GM12878 (cell line): ENCODE results near the gene TMIGD2.

Source experiments
- BRCA1 ChIP-seq: IDR thresholded peaks from 2 replicates; pipeline ENCODE4 v1.6.1; 2011; ENCODE audit warnings: low read depth, low read length, improper control_type of control experiment
- CBFB ChIP-seq: IDR thresholded peaks from 2 replicates; pipeline ENCODE4 v1.6.1; 2016; ENCODE audit warnings: antibody characterized with exemption, low read depth
- CREB1 ChIP-seq: IDR thresholded peaks from 2 replicates; pipeline ENCODE4 v1.6.1; 2012; ENCODE audit warnings: low read depth, mild to moderate bottlenecking, inconsistent platforms
- EP300 ChIP-seq, 2 experiments: fragments of 150-350 bp in 1 of 2; IDR thresholded peaks; 2 replicates each; pipeline ENCODE4 v1.6.1; 2011 to 2012; ENCODE audit warnings: low read depth in 2 of 2, low read length in 2 of 2, borderline replicate concordance in 1 of 2, improper control_type of control experiment in 1 of 2, inconsistent platforms in 1 of 2; ENCODE audit not compliant: control insufficient read depth in 1 of 2
- SIX5 ChIP-seq: IDR thresholded peaks from 2 replicates; pipeline ENCODE4 v1.6.1; 2011; ENCODE audit warnings: mild to moderate bottlenecking, low read depth, low read length, moderate library complexity; ENCODE audit not compliant: severe bottlenecking
- SREBF2 ChIP-seq: IDR thresholded peaks from 2 replicates; pipeline ENCODE4 v1.6.1; 2012; ENCODE audit warnings: mild to moderate bottlenecking, low read length
- SRF ChIP-seq, 2 experiments: IDR thresholded peaks; 2 replicates each; pipeline ENCODE4 v1.6.1; 2011; ENCODE audit warnings: low read depth in 2 of 2, low read length in 2 of 2, mild to moderate bottlenecking in 1 of 2, moderate library complexity in 1 of 2
- TAF1 ChIP-seq: IDR thresholded peaks from 2 replicates; pipeline ENCODE4 v1.6.1; 2011; ENCODE audit warnings: mild to moderate bottlenecking, low read depth, low read length, borderline replicate concordance
- YY1 ChIP-seq: IDR thresholded peaks from 2 replicates; pipeline ENCODE4 v1.6.1; 2011; ENCODE audit warnings: low read depth, mild to moderate bottlenecking, low read length
- TF ChIP-seq, protein P1 (sequence below): fragments of 450-650 bp; IDR thresholded peaks from 2 replicates; pipeline ENCODE4 v1.6.1; 2016; ENCODE audit warnings: mild to moderate bottlenecking
- TF ChIP-seq, protein P2 (sequence below), 3 experiments: IDR thresholded peaks in 2 of 3; conservative IDR thresholded peaks in 1 of 3; 2 replicates each; pipeline ENCODE4 v1.5.1; 2011; ENCODE audit warnings: low read depth in 3 of 3, low read length in 3 of 3, mild to moderate bottlenecking in 3 of 3, control low read depth in 2 of 3, moderate library complexity in 2 of 3, inconsistent platforms in 1 of 3, mixed read lengths in 1 of 3; ENCODE audit not compliant: control insufficient read depth in 2 of 3, insufficient read depth in 1 of 3; ENCODE audit errors: extremely low read depth in 1 of 3
- TF ChIP-seq, protein P3 (sequence below): IDR thresholded peaks from 2 replicates; pipeline ENCODE4 v1.6.1; 2012; ENCODE audit warnings: mild to moderate bottlenecking, low read depth, low read length

DNA sequence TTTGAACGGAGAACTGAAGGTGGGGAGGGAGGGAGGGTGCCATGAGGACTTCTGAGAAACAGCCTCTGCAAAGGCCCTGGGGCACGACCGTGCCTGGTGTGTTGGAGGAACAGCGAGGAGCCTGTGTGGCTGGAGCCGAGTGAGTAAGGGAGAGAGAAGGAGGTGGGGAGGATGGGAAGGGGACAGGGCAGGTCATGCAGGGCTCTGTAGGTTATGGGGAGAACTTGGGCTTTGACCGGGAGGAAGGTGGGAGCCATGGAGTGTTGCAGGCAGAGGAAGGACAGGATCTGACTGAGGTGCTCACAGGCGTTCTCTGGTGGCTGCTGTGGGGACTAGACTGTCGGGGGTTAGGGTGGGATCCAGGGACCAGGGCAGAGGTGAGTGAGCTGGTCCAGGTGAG, 47.9 kb upstream of the TMIGD2 start:
- TF ChIP-seq EP300 (IDR thresholded peaks at IDR 0.05; ENCODE audit: borderline replicate concordance in 1 of 2, control insufficient read depth in 1 of 2, low read depth in 2 of 2, low read length in 2 of 2) (no peak), YY1 (no peak), SRF (IDR thresholded peaks at IDR 0.05; ENCODE audit: low read depth in 2 of 2, low read length in 2 of 2) (no peak), TAF1 (no peak), CBFB (no peak), SIX5 (no peak), SREBF2 (no peak), CREB1 (no peak), BRCA1 (no peak)
- TF ChIP-seq, protein P1, sequence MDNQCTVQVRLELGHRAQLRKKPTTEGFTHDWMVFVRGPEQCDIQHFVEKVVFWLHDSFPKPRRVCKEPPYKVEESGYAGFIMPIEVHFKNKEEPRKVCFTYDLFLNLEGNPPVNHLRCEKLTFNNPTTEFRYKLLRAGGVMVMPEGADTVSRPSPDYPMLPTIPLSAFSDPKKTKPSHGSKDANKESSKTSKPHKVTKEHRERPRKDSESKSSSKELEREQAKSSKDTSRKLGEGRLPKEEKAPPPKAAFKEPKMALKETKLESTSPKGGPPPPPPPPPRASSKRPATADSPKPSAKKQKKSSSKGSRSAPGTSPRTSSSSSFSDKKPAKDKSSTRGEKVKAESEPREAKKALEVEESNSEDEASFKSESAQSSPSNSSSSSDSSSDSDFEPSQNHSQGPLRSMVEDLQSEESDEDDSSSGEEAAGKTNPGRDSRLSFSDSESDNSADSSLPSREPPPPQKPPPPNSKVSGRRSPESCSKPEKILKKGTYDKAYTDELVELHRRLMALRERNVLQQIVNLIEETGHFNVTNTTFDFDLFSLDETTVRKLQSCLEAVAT = no peak
- TF ChIP-seq, protein P2, sequence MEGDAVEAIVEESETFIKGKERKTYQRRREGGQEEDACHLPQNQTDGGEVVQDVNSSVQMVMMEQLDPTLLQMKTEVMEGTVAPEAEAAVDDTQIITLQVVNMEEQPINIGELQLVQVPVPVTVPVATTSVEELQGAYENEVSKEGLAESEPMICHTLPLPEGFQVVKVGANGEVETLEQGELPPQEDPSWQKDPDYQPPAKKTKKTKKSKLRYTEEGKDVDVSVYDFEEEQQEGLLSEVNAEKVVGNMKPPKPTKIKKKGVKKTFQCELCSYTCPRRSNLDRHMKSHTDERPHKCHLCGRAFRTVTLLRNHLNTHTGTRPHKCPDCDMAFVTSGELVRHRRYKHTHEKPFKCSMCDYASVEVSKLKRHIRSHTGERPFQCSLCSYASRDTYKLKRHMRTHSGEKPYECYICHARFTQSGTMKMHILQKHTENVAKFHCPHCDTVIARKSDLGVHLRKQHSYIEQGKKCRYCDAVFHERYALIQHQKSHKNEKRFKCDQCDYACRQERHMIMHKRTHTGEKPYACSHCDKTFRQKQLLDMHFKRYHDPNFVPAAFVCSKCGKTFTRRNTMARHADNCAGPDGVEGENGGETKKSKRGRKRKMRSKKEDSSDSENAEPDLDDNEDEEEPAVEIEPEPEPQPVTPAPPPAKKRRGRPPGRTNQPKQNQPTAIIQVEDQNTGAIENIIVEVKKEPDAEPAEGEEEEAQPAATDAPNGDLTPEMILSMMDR (IDR thresholded peaks at IDR 0.05 in 2 of 3, conservative IDR thresholded peaks at IDR 0.05 in 1 of 3; ENCODE audit: control insufficient read depth in 2 of 3, extremely low read depth in 1 of 3, insufficient read depth in 1 of 3, low read depth in 3 of 3, low read length in 3 of 3) = no peak
- TF ChIP-seq, protein P3, sequence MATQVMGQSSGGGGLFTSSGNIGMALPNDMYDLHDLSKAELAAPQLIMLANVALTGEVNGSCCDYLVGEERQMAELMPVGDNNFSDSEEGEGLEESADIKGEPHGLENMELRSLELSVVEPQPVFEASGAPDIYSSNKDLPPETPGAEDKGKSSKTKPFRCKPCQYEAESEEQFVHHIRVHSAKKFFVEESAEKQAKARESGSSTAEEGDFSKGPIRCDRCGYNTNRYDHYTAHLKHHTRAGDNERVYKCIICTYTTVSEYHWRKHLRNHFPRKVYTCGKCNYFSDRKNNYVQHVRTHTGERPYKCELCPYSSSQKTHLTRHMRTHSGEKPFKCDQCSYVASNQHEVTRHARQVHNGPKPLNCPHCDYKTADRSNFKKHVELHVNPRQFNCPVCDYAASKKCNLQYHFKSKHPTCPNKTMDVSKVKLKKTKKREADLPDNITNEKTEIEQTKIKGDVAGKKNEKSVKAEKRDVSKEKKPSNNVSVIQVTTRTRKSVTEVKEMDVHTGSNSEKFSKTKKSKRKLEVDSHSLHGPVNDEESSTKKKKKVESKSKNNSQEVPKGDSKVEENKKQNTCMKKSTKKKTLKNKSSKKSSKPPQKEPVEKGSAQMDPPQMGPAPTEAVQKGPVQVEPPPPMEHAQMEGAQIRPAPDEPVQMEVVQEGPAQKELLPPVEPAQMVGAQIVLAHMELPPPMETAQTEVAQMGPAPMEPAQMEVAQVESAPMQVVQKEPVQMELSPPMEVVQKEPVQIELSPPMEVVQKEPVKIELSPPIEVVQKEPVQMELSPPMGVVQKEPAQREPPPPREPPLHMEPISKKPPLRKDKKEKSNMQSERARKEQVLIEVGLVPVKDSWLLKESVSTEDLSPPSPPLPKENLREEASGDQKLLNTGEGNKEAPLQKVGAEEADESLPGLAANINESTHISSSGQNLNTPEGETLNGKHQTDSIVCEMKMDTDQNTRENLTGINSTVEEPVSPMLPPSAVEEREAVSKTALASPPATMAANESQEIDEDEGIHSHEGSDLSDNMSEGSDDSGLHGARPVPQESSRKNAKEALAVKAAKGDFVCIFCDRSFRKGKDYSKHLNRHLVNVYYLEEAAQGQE = no peak
